SH-SY5Y (cell line): ENCODE measurements around the gene CEPT1.

Source experiments
- GATA2 ChIP-seq: IDR thresholded peaks from 2 replicates; pipeline ENCODE4 v1.6.1; 2011; ENCODE audit warnings: mild to moderate bottlenecking, low read depth, low read length
- GATA3 ChIP-seq: IDR thresholded peaks from 2 replicates; pipeline ENCODE4 v1.6.1; 2011; ENCODE audit warnings: low read depth, mild to moderate bottlenecking, low read length, moderate library complexity

The CEPT1 gene

DNA sequence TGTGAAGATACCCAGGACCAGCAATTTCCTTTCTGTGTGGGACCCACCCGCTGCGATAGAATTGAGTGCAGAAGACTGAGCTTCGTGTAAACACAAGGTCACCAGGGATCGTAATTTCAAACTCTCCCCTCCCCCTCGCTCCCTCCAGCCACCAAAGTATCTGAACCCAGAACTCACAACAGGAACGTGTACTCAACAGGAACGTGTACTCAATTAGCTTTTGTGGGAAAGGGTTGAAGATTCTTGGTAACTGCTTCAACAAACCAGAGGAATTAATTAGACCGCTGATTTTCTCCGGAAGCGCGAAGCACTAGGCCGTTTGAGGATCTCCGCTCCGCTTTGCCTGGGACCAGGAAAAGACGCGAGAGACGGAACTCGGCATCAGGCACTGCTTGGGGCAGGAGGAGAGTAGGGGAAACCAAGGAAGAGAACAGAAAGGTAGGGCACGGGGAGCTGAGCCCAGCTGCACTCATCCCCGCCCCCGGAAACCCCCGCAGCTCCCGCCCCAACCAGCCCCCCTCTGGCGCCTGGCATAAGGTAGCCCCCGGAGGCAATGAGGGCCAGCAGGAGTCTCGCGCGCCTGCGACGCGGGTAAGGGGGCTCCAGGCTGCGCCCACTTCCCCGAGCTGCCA, 583 bp upstream of the CEPT1 start:
- TF ChIP-seq GATA2 (no peak), GATA3 (no peak)

DNA sequence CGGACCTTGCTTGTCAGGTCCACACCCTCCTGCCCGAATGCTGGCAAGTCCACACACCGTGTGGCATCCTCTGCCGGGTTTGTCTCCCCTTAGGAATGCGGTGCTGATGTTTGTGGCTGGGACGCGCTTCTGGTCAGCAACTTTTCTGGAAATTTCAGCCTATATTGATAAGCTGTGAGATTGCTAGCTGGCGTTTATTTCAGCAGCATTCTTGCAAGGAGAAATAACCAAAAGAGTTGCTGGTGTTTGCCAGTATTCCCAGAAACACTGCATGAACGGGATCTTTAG, 601 bp downstream of the CEPT1 start:
- TF ChIP-seq GATA2 (no peak), GATA3 (no peak)

DNA sequence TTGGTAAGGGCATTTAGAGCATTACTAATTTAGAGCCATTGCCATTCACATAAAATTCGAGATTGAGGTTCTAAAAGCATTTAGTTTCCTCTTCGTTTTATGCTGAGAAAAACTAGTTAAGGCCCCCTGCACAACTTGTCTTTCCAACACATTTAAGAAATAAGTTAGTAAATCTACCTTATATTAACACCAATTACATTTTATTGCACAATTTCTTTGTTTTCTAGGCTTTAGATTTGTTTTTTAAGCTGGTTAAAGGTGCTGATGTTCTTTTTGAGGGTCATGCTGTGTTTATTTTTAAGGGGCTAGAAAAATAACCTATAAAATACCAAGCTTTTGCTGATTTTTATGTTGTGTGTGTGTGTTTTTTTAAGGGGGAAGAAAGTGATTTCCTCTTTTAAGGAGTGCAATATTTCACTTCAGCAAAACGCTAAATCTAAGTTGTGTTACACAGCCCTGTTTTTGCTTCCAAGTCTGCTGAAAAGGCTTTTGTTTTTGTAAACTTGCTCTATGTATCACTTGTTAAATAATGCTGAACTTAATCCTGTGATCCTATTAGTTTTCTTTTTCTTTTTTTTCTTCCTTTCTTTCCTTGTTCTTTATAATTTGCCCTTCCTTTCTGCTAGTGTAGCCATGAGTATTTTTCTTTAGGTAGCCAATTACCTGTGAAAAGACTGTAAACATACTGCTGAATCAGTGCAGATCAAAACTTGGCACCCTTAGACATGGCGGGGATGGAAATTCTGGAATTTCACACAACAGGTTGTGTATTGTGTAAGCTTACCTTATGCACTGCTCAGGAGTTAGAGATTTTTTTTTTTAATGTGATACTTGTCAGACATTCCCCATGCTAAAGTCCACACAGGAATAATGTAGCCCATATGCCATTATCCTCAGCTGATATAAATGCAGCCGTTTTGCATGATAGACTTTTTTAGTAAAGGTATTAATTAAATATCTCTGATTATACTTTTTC, 1.5 kb downstream of the CEPT1 start:
- TF ChIP-seq GATA3 (no peak), GATA2 (no peak)

DNA sequence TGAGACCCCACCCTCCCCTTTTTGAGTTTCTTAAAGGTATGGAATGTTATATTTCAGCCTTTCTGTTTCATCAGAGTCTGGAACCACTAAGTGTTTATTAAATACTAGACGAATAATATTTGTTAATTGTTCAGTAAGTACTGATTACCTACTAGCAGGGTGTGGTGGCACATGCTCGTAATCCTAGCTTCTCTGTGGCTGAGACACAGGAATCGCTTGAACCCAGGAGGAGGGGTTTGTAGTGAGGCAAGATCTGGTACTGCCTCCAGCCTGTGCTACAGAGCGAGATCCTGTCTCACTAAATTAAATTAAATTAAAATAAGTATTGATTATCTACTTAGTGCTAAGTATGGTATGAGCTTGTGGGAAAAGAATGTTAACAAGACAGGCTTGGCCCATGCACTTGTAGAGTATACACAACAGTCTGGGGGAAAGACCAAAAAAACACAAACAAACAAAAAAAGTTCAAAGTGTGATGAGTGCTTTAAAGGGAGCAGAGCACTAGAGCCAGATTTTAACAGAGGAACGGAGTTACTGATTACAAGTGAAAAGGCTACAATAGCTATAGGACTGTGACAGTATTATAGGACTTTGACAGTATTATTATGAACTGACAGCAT, 2.4 kb downstream of the CEPT1 start:
- TF ChIP-seq GATA2 (no peak), GATA3 (no peak)

DNA sequence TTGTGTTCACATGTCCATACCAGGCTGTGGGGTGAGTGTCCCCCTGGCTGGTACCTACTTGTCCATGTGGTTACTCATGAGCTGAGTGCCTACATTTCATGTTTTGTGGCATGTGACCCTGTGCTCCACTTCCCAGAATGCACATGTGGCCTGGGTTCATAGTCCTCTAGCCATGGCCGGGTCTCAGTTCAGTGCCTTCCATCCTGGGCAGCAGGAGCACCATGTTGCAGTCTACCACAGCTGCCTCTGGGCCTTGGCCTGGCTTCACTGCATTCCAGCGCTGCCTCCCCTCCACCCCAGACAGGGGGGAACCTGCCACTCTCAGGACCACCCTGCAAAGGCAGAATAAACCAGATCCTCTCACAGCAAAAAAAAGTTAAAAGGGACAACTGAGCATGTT, 5.5 kb downstream of the CEPT1 start:
- TF ChIP-seq GATA3 (no peak), GATA2 (no peak)

DNA sequence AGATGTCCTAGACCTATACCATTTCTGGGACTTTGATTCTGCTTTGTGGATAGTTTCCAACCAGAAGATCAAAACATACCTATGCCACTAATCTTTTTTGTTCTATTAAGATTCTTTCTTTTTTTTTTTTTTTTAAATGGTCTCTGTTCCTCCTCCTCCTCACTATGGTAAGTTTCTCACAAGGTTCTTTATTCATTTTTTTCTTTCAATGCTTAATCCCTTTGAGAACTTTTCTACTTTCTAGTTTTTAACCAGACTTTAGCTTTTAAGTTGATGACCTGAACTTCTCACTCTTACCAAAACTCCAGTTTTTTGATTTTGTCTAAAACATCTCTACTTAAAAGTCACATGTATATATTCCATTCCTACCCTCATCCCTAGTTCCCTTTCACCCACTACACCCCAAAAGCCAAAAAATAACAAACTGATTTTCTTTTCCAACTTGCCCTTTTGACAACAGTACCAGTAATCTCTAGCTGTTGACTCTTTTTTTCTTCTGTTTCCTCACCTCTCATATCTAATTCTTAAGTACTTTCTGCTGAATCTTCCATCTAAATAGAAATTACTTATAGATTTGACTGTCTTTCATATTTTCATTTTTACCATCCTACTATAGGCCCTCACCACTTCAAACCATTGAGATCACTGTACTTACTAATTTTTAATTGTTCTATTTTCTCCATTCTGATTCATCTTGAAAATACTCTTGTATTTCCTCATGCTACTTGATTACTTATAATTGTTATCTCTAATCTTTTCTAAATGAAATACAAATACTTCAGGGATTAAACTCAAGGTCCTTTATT, 6.1 kb downstream of the CEPT1 start:
- TF ChIP-seq GATA3 (no peak), GATA2 (no peak)

DNA sequence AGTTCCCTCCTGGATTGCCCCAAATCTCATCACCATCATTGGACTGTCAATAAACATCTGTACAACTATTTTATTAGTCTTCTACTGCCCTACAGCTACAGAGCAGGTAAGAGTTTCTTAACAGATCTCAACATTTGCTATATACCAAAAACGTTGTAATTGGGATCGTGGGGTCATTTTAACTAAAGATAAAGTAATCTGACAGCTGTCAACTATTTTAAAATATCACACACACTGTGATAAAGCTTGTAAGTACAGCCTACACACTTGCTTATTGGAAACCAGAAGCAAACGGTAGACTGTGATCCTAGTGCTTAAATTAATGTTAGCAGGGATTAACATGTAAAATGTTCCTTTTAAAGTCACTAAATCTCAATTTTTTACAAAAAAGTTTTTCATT, 7.9 kb downstream of the CEPT1 start:
- TF ChIP-seq GATA3 (no peak), GATA2 (no peak)

DNA sequence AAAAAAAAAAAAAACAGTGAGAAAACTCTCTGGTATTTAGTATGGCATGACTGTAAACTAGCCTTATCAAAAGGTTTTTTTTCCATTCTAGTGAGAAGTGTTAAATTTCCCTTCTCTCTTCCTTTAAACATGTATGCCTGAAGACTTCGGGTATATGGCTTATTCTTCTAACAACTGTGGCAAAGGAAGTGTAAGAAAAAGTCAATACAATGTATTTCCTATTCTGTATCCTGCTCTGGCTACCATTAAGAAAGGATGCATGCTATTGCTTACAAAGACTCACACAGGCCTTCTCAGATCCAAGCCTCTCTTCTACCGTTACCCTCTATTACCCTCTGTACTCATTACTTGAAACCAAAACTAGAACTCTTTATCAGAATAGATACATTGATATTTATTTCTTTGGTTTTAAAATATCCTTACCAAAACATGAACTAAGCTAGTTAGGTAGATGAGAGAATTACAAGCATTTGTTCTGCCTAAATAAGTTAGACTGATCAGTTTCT, 8.4 kb downstream of the CEPT1 start:
- TF ChIP-seq GATA2 (no peak), GATA3 (no peak)

DNA sequence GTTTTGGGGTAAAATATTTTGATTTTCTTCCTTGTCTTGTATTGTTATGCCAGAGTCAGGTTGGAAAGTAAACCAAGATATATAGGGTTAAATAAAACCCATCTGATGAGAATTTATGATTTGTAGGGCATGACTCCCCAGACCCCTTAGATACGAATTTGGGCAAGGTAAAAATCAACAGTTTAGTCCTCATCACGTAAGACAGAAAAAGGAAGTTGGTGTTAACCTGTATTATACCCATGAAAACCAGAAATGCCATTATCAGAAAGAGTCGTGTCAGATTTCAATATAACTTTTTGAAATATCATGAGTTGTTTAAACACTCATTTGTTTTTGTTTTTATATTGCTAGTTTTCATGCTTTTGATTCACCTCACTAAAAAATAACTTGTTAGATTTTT, 11.8 kb downstream of the CEPT1 start:
- TF ChIP-seq GATA2 (no peak), GATA3 (no peak)

DNA sequence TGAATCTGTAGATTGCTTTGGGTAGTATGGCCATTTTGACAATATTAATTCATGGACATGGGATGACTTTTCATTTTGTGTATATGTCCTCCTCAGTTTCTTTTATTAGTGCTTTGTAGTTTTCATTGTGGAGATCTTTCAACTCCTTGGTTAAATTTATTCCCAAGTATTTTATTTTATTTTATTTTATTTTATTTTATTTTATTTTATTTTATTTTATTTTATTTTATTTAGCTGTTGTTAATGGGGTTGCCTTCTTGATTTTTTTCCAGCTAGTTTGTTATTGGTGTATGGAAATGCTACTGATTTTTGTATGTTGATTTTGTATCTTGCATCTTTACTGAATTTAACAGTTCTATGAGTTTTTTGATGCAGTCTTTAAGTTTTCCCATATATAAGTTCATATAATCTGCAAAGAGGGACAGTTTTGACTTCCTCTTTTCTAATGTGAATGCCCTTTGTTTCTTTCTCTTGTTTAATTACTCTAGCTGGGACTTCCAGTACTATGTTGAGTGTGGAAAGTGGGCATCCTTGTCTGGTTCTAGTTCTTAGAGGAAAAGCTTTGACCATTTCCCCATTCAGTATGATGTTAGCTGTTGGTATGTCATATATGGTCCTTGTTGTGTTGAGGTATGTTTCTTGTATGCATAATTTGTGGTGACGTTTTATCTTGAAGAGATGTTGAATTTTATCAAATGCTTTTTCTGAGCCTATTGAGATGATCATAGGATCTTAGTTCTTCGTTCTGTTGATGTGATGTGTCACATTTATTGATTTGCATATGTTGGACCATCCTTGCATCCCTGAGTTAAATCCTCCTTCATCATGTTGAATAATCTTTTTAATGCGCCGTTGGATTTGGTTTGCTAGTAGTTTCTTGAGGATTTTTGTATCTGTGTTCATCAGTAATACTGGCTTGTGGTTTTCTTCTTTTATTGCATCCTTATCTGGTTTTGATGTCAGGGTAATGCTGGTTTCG, 14.3 kb downstream of the CEPT1 start:
- no peak for TF ChIP-seq GATA2
- TF ChIP-seq GATA3: no peak

DNA sequence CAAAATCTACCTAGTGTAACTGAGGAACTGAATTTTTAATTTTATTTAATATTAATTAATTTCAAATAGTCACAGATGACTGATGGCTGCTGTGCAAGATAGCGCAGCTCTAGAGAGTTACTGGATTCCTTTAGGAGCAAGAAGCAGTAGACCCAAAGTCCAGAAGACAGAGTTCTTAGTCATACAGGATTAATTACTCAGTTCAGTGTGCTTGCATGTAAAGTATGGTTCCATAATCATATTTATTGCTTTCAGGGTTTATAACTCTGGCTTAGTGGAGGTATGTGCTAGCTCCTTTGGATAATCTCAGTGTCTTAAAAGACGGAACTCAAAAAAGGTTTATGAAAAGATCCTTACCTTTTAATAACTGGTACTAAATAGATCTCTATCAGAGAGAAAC, 17.4 kb downstream of the CEPT1 start:
- no peak for TF ChIP-seq GATA2
- TF ChIP-seq GATA3: no peak

DNA sequence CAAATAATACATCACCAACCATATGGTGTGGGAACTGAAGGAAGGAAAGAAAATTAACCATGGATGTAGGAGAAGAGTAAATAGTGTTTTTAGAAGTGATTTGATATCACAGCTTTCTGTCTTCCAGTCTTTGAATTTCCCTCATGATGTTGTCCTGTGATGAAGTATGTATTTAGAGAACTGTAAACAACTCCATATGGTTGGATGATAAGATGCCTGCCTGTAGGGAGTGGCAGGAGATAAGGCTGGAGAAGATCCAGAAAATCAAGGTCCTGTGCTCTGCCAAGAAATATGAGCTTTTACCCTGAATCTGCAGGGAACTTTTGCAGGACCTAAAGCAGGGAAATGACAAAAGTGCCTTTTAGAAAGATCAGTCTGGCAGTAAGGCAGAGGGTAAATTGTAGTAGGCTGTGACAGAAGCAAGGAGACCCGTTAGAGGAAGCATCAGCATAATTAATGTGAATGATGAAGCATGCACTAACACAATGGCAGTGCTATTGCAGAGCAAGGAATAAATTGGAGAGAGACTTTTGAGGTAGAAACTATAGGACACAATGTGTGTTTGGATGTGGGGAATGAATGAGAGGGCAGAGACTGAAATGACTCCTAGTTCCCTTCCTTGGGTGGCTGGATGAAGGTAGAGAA, 21.9 kb downstream of the CEPT1 start:
- peak; percentile 59; the same call in 1 of the 2 replicates for TF ChIP-seq GATA3
- TF ChIP-seq GATA2: peak; percentile 81
